HG03097 (cell line): ENCODE data around the gene FEM1C.
A peak's percentile ranks its signal among the peaks of the same experiment; 100 is the strongest.

Experiments used
- ATAC-seq: cut with Tn5 transposase; IDR thresholded peaks from one replicate; pipeline ENCODE4 v1.9.1; 2021; ENCODE audit not compliant: unreplicated experiment, low FRiP score

The FEM1C gene

GRCh38 chr5:115544436-115545350 lies at the start of gene FEM1C:
Gene FEM1C (minus strand): TSS chr5:115544775. CDS start chr5:115543493, 1,282 bp downstream.
- ATAC-seq, result peak; percentile 99

DNA sequence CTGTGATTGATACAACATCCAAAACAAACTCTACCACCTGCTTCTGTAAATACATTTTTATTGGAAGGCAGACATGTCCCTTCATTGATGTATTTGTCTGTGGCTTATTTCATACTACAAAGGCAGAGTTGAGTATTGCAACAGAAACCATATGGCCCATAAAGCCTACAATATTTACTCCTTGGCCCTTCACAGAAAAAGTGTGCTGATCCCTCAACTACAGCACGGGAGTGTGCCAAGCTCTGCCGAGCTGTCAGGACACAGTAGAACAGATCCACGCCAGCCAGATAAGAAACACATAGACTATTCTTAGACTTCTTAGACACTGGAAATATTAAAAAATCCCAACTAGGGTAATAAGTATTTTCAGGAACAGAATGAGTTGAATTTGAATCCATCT lies 44.5 kb upstream of the FEM1C start:
- ATAC-seq, result no peak

DNA sequence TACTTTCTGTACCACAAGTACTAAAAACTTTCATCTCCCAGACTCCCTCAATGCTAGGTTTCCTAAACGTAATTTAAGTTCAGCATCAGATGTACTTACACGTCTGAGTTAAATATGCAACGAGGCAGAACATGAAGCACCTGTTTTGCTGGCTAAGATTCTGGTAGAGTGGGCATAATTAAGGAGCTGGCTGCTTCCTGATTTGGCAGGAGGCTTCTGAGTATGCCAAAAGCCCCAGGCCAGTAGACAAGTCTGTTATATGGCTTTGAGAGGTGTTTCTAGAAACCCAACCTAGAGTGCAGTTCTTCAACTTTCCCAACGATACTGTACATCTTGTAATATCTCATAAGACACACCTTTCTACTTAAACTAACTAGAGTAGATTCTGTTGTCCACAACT lies 44.1 kb upstream of the FEM1C start:
- no peak for ATAC-seq

- ATAC-seq, result no peak
These were observed 42.1 kb upstream of the FEM1C start for GRCh38 chr5:115586525-115587146.

DNA sequence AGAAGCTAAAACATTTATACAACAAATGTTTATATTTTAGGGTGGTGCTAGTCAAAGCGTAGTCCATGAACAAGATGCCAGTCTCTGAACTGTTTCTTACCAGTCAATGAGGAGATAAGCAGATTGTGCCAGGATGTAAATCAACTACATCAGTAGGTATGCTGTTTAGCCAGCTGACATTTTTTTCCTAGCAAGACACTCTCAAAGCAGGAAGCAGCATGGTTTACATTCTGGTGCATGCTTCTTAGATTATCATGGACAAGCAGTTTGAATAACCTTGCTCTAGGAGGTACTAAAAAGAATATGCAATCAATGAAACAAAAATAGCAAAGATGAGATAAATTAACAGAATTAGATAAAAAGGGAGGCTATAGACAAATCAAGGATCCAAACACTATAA lies 40.7 kb upstream of the FEM1C start:
- ATAC-seq, result no peak

- no peak for ATAC-seq
These were observed 39.9 kb upstream of the FEM1C start for GRCh38 chr5:115584501-115584900.

- ATAC-seq, result no peak
These were observed 38.9 kb upstream of the FEM1C start for GRCh38 chr5:115583474-115583873.

GRCh38 chr5:115580941-115581340 lies 36.4 kb upstream of the FEM1C start:
- no peak for ATAC-seq

DNA sequence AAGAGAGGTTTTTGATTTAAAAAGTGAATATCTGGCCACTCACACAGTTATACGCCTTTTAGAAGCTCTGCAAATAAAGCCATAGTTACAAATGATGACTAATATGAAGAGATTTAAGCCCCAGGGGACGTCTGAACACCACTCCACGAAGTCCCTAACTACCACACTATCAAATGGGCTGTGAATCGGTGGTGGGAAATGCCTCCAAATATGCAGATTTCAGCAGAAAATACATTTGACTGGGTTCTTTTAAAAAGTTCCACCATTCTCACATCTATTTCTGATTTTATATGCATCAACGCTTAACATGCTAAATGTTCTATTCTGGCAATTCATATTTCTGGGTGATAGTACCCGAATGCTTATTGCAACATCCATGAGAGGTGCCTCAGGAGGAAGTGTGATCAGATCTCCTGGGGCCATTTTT lies 35.2 kb upstream of the FEM1C start:
- peak; percentile 68 for ATAC-seq

- ATAC-seq, result no peak
These were observed 34.6 kb upstream of the FEM1C start for GRCh38 chr5:115579216-115579615.

DNA sequence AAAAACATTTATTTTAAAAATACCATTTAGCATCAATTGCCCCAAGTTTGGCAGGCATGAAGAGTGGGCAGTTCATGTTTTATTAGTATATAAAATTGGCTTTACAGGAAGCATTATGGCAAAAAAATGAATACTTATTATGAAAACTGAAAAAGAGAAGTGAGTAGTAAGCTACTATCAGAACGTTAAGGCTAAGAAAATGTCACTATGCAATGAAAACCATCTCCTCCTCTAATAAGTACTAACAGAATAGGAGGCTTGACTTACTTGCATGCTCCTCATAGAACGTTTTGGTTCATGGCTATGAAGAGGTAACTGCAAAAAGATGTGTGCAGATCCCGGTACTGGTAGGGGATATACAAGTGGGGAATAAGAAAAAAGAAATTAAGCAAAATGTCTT lies 34.1 kb upstream of the FEM1C start:
- peak; percentile 51 for ATAC-seq

DNA sequence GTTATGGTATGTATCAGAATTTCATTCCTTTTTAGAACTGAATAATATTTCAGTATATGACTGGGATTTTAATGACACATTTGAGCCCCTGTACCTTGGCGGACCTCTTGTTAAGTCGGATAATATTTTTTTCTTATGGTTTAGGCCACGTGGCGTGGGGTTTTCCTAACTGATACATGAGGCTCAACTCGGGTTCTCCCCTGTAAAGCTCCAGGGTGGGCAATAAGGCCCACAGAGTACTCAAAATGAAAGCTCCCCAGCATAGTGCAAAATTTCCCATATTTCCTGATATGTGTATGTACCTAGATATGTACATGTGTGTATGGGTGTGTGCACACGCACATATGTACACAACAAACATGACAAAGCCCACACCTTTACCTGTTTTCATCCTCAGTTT lies 33.2 kb upstream of the FEM1C start:
- ATAC-seq, result no peak

DNA sequence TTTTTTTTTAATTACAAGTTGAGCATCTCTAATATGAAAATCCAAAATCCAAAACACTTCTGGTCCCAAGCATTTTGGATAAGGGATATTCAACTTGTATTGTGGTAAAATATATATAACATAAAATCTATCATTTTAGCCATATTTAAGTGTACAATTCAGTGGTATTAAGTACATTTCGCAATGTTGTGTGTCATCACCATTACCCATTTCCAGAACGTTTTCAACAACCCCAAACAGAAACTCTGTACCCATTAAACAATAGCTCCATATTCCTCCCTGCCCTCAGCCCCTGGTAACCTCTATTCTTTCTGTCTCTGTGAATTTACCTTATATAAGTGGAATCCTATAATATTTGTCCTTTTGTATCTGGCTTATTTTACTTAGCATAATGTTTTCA lies 32.8 kb upstream of the FEM1C start:
- no peak for ATAC-seq

DNA sequence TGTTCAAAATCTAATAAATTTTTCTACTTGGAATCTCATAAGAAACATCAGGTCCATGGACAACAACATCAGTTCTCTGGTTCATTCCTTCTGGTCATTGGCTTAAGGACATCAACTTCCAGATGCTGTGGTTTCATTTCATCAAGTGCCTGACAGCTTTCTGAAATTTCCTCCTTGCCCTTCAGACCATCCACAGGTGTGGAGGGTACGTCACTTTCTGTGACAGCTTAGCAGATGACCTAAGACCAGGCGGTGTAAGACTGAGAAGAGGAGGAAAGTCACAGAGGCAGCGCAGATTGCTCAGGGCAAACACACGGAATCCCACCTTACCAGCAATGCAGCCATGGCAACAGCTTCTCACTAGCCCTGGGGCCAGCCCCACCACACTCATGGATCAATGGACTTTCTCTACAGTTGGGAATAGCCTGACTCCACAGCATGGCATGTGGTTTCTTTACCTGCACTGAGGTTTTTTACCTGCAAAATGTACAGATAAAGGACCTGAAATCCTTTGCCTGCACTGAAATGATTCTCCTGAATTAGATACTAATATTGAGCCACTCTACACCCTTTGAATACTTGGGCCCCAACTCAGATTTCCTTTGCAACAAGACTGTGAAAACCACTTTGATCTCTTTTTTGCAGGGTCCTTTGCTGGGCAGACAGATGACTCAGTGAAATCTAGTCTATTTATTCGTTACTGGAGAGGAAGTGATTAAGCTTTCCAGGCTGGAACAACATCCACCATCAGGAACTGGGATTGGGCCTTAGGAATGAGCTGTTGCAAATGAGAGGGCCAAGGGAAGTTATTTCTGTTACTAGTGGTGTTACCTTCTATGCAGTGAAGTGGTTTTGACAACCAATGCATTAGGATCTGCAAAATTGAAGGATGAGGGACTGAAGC lies 30.8 kb upstream of the FEM1C start:
- no peak for ATAC-seq

DNA sequence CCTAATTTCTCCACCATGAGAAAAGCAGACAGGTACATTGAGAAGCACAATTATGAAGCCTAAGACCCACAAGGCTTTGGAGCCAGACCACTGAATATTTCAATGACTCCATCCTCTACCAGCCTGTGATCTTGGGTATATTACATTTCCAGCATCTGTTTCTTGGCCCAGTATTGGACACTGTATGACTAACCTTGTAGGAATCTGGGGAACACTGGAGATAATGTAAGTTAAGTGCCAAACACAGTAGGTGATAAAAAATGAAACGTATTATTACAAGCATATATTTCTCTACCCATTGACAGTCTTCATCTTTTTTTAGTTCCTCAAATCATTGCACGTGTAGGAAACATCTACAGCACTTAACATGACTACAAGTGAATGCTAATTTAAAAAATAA lies 28.6 kb upstream of the FEM1C start:
- ATAC-seq, result no peak

DNA sequence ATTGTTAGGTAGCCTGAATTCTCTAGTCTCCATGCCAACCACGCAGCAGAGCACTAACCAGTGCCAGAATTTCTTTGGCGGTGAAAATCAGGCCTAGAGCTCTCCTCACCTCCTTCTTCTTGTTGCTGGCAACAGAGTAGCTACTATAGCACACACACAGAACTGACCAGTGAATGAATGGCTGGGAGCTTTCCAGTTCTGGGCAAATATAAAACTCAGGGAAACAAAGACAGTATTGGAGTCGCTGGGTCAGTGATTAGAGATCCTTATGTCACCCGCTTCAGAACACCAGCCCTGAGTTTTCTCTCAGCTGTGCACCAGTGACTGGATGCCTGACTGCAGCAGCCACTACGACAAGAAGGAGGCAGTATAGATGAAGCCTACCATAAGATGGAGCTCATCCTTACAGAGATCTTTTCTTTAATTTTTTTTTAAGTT lies 26.9 kb upstream of the FEM1C start:
- no peak for ATAC-seq

- ATAC-seq, result no peak
These were observed 24.1 kb upstream of the FEM1C start for GRCh38 chr5:115568668-115569067.

- no peak for ATAC-seq
These were observed 20.7 kb upstream of the FEM1C start for GRCh38 chr5:115565233-115565632.

- ATAC-seq, result no peak
These were observed 16.6 kb upstream of the FEM1C start for GRCh38 chr5:115561176-115561575.

DNA sequence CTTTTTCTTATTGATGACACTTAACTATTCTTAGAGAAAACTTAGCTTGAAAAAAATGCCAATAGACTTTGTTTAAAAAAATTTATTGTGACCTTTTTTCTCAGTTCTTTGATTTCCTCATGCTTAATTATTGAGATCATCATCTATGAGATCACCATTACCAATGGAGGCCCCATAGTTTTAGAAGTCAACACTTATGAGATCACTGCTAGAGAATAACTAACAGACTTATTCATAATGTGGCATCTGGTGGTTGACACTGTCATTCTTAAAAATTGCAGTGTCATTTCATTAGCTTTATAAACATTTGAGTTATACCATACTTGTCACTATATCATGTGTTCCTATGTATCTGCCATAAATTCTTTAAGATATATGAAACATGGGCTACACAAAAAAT lies 14.9 kb upstream of the FEM1C start:
- ATAC-seq, result no peak

- ATAC-seq, result no peak
These were observed 13.9 kb upstream of the FEM1C start for GRCh38 chr5:115558388-115558956.
